ENCODE data around the gene DCDC2C. TPM values are rescaled to one million over a fixed set of nuclear protein-coding genes. Genes with fewer than 3 reads are reported as not detected.

DCDC2C gene
- total and polyA plus RNA-seq, 2 donors (not counting 3 experiments of a cell fraction or from before 2014, with no cell fraction given): not detected

- no peak for DNase-seq (ENCODE audit: low read depth, low spot score)
These were observed 144.2 kb downstream of the DCDC2C start for GRCh38 chr2:3847397-3848052.

More at GRCh38 chr2:3847397-3848052, 144.2 kb downstream of the DCDC2C start:
- Histone ChIP-seq H2AFZ (ENCODE audit: low read depth, low read length) (no peak overlapping the region), H3K4me3 (replicated peaks in 1 of 3; ENCODE audit: insufficient read depth in 1 of 3, low read depth in 1 of 3, low read length in 3 of 3) (no peak overlapping the region), H4K20me1 (replicated peaks; ENCODE audit: control insufficient read depth, extremely low read depth, insufficient read depth, low read length) (no peaks in the 10 kb centered on the region), H3K27me3 (ENCODE audit: control insufficient read depth in 2 of 2, insufficient read depth in 2 of 2, low read length in 2 of 2) (no peaks in the 10 kb centered on the region), H3K9ac (replicated peaks; ENCODE audit: extremely low read depth, insufficient read depth, low read length) (no peak overlapping the region), H3K36me3 (ENCODE audit: control insufficient read depth in 2 of 2, extremely low read depth in 1 of 2, insufficient read depth in 2 of 2, low read length in 2 of 2) (no peaks in the 10 kb centered on the region), H3K4me2 (ENCODE audit: insufficient read depth, low read length) (no peak overlapping the region), H3K79me2 (ENCODE audit: control insufficient read depth, insufficient read depth, low read length) (no peaks in the 10 kb centered on the region), H3K27ac (ENCODE audit: insufficient read depth, low read depth, low read length) (no peak overlapping the region), H3K9me1 (replicated peaks; ENCODE audit: control insufficient read depth, extremely low read depth, insufficient read depth, low read length) (no peaks in the 10 kb centered on the region), H3K9me3 (replicated peaks; ENCODE audit: control insufficient read depth, insufficient read depth, low read length) (no peaks in the 10 kb centered on the region), H3K4me1 (ENCODE audit: control insufficient read depth, extremely low read depth, insufficient read depth, low read length) (no peaks in the 10 kb centered on the region)
- POLR2A ChIA-PET: no interaction called here
- CTCF ChIA-PET: no interaction called here
- intact Hi-C loops (cut with micrococcal nuclease) (no loop called here), dilution Hi-C loops (cut with MboI; ENCODE audit: extremely low pct_ligation_motif_present, low sequenced_read_pairs) (no loop called here)
- no TSS peak for BruUV-seq (replicated peaks)
- no peak for FAIRE-seq
- no peak for TF ChIP-seq GATA2 (IDR thresholded peaks at IDR 0.05; ENCODE audit: insufficient read depth, insufficient read length, low read depth, low read length)
- TF ChIP-seq POLR2A (IDR thresholded peaks at IDR 0.05; ENCODE audit: low read depth, low read length): no peak
- no peak for TF ChIP-seq JUN (IDR thresholded peaks at IDR 0.05; ENCODE audit: borderline replicate concordance, insufficient read depth, insufficient read length, low read depth)
- TF ChIP-seq, protein P1, sequence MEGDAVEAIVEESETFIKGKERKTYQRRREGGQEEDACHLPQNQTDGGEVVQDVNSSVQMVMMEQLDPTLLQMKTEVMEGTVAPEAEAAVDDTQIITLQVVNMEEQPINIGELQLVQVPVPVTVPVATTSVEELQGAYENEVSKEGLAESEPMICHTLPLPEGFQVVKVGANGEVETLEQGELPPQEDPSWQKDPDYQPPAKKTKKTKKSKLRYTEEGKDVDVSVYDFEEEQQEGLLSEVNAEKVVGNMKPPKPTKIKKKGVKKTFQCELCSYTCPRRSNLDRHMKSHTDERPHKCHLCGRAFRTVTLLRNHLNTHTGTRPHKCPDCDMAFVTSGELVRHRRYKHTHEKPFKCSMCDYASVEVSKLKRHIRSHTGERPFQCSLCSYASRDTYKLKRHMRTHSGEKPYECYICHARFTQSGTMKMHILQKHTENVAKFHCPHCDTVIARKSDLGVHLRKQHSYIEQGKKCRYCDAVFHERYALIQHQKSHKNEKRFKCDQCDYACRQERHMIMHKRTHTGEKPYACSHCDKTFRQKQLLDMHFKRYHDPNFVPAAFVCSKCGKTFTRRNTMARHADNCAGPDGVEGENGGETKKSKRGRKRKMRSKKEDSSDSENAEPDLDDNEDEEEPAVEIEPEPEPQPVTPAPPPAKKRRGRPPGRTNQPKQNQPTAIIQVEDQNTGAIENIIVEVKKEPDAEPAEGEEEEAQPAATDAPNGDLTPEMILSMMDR (IDR thresholded peaks at IDR 0.05; ENCODE audit: extremely low read depth in 1 of 2, insufficient read depth in 1 of 2, low read depth in 1 of 2, low read length in 2 of 2): no peak
- TF ChIP-seq, protein P2, sequence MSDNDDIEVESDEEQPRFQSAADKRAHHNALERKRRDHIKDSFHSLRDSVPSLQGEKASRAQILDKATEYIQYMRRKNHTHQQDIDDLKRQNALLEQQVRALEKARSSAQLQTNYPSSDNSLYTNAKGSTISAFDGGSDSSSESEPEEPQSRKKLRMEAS (IDR thresholded peaks at IDR 0.05; ENCODE audit: insufficient read depth, insufficient read length): no peak
- TF ChIP-seq MYC (IDR thresholded peaks at IDR 0.05; ENCODE audit: low read depth, low read length): no peak
- TF ChIP-seq FOS (IDR thresholded peaks at IDR 0.05; ENCODE audit: borderline replicate concordance, insufficient read depth, low read length): no peak
